HepG2 (cell line): ENCODE data around the gene COX4I1. TPM values are rescaled to one million over a fixed set of nuclear protein-coding genes. Genes with fewer than 3 reads are reported as not detected.
A peak's percentile ranks its signal among the peaks of the same experiment; 100 is the strongest.

Source experiments
- ATAC-seq: fragments of 200-7000 bp; cut with Tn5 transposase; 3 replicates; pipeline ENCODE4 v1.9.1; 2020; ENCODE audit warnings: mild to moderate bottlenecking, moderate library complexity
- BruUV-seq: library from RNA; stranded (reverse); fragments of 400-500 nt; replicated peaks from 2 replicates; lab custom pipeline; 2021; lab: Mats Ljungman, UMichigan
- CTCF ChIA-PET: fragments of 300-600 bp; formaldehyde crosslinking; extraction: SDS; loops from one replicate; lab custom pipeline; 2021; ENCODE audit warnings: low total read pairs, inconsistent platforms, low intra/inter-chr PET ratio; lab: Yijun Ruan, JAX
- POLR2A ChIA-PET: fragments of 350-600 bp; sonication (Branson Sonifier 250); formaldehyde crosslinking; loops from one replicate; lab custom pipeline; 2020; ENCODE audit warnings: antibody characterized with exemption, inconsistent platforms; lab: Yijun Ruan, JAX
- DNase-seq: peaks from one replicate; pipeline ENCODE4 v3.0.0-alpha.2; 2015; ENCODE audit warnings: low spot score
- FAIRE-seq: peaks from 3 replicates; lab custom pipeline; 2011; peaks lifted over from hg19 to GRCh38; lab: Jason Lieb, UNC
- H2AFZ ChIP-seq: one replicate; pipeline ENCODE4 v1.6.1; 2011; ENCODE audit warnings: low read length, inconsistent platforms
- H3K27ac ChIP-seq: fragments of 300-600 bp; 3 replicates; pipeline ENCODE4 v1.8.0; 2011; ENCODE audit warnings: mixed run types, mild to moderate bottlenecking, mixed read lengths, low read length, inconsistent platforms; ENCODE audit not compliant: insufficient read depth; ENCODE audit errors: extremely low read length
- H3K27me3 ChIP-seq, 2 experiments: fragments of 200-600 bp in 1 of 2; 2 replicates in 1 of 2; 3 replicates in 1 of 2; pipeline versions ENCODE4 v1.6.0 to v1.8.0; 2011; ENCODE audit warnings: low read length in 2 of 2, mild to moderate bottlenecking in 2 of 2, moderate library complexity in 2 of 2, inconsistent platforms in 1 of 2; ENCODE audit not compliant: insufficient read depth in 2 of 2, control insufficient read depth in 1 of 2
- H3K36me3 ChIP-seq, 2 experiments: fragments of 200-600 bp in 1 of 2; replicated peaks in 1 of 2; 2 replicates in 1 of 2; 3 replicates in 1 of 2; pipeline versions ENCODE4 v1.5.1 to v1.8.0; 2011; ENCODE audit warnings: low read length in 2 of 2, inconsistent platforms in 1 of 2; ENCODE audit not compliant: insufficient read depth in 2 of 2, control insufficient read depth in 1 of 2
- H3K4me1 ChIP-seq: 2 replicates; pipeline ENCODE4 v1.5.1; 2012; ENCODE audit warnings: low read length, inconsistent platforms; ENCODE audit not compliant: insufficient read depth
- H3K4me2 ChIP-seq: 2 replicates; pipeline ENCODE4 v1.6.0; 2011; ENCODE audit warnings: low read depth, low read length, inconsistent platforms
- H3K4me3 ChIP-seq, 3 experiments: fragments of 200-600 bp in 1 of 3; sonication (generic), shearing (Covaris generic) in 1 of 3; replicated peaks in 1 of 3; 2 replicates each; pipeline ENCODE4 v1.5.1; 2011 to 2016; ENCODE audit warnings: low read length in 3 of 3, inconsistent platforms in 2 of 3, low read depth in 2 of 3, mild to moderate bottlenecking in 2 of 3, control low read depth in 1 of 3, mixed read lengths in 1 of 3; ENCODE audit not compliant: insufficient read depth in 1 of 3
- H3K79me2 ChIP-seq: one replicate; pipeline ENCODE4 v1.6.1; 2011; ENCODE audit warnings: low read length, inconsistent platforms; ENCODE audit not compliant: insufficient read depth
- H3K9ac ChIP-seq: 2 replicates; pipeline ENCODE4 v1.6.0; 2011; ENCODE audit warnings: mild to moderate bottlenecking, low read depth, low read length, inconsistent platforms; ENCODE audit not compliant: insufficient read depth
- H3K9me3 ChIP-seq: 2 replicates; pipeline ENCODE4 v1.5.1; 2012; ENCODE audit warnings: mild to moderate bottlenecking, low read length
- H4K20me1 ChIP-seq: 2 replicates; pipeline ENCODE4 v1.6.0; 2011; ENCODE audit warnings: inconsistent platforms, mild to moderate bottlenecking, low read length, moderate library complexity; ENCODE audit not compliant: insufficient read depth
- E2F5 ChIP-seq: sonication (generic); formaldehyde crosslinking; conservative IDR thresholded peaks from 2 replicates; pipeline ENCODE4 v1.4.0; 2020; ENCODE audit warnings: missing genetic modification reagents
- KDM5A ChIP-seq: fragments of 200-600 bp; sonication (generic); IDR thresholded peaks from 2 replicates; pipeline ENCODE4 v1.7.0; 2018; ENCODE audit warnings: antibody characterized with exemption, mild to moderate bottlenecking, low read length, borderline replicate concordance
- MZF1 ChIP-seq: sonication (generic); formaldehyde crosslinking; IDR thresholded peaks from 2 replicates; pipeline ENCODE4 v1.8.1; 2023; ENCODE audit warnings: mild to moderate bottlenecking, missing genetic modification reagents, borderline replicate concordance
- POLR2AphosphoS5 ChIP-seq: IDR thresholded peaks from 2 replicates; pipeline ENCODE4 v1.6.1; 2012; ENCODE audit warnings: low read depth, low read length
- ZBTB43 ChIP-seq: sonication (generic); formaldehyde crosslinking; conservative IDR thresholded peaks from 2 replicates; pipeline ENCODE4 v1.4.0; 2020; ENCODE audit warnings: missing genetic modification reagents
- ZNF580 ChIP-seq: IDR thresholded peaks from 2 replicates; pipeline ENCODE4 v1.6.1; 2016; ENCODE audit warnings: low read depth, borderline replicate concordance
- ZNF652 ChIP-seq: IDR thresholded peaks from 2 replicates; pipeline ENCODE4 v1.6.1; 2016; ENCODE audit warnings: low read depth, borderline replicate concordance
- ZUFSP ChIP-seq: sonication (generic); formaldehyde crosslinking; IDR thresholded peaks from 2 replicates; pipeline ENCODE4 v1.9.0; 2021; ENCODE audit warnings: missing genetic modification reagents, mild to moderate bottlenecking, borderline replicate concordance
- WGBS: methylation state at CpG from one replicate; pipeline ENCODE4 v1.1.6; 2017; ENCODE audit warnings: low lambda C conversion rate; 5-methylcytosine and 5-hydroxymethylcytosine counted together
- in situ Hi-C: cut with HindIII; loops from 2 replicates; pipeline ENCODE4 v1.10.0; 2017; ENCODE audit warnings: low pct_unique_long_range_greater_than_20kb; ENCODE audit not compliant: extremely low pct_ligation_motif_present
- intact Hi-C: fragments of 100-400 bp; cut with micrococcal nuclease; formaldehyde crosslinking; loops from one replicate; pipeline ENCODE4 v1.10.0; 2022; ENCODE audit not compliant: unreplicated experiment
- polyA plus RNA-seq, 8 experiments: library from polyadenylated mRNA; depleted of rRNA in 3 of 8; stranded (reverse) in 7 of 8; unstranded in 1 of 8; fragments of >200 nt; fragmentation: Illumina TruSeq in 4 of 8; extraction: Trizol in 4 of 8; gene quantifications; 2 replicates each; pipeline versions ENCODE4 v1.2.1 to v1.2.3, GENCODE V29; 2011 to 2016; ENCODE audit warnings: low read depth in 4 of 8, missing spikeins in 1 of 8, mixed read lengths in 1 of 8; ENCODE audit not compliant: insufficient read depth in 1 of 8
- total RNA-seq, 5 experiments: library from RNA; depleted of rRNA; stranded (reverse); fragments of >200 nt; fragmentation: Illumina TruSeq; extraction: Trizol; gene quantifications; 2 replicates each; pipeline ENCODE4 v1.2.3, GENCODE V29; 2016; ENCODE audit warnings: low read depth in 1 of 5

The COX4I1 gene
- total and polyA plus RNA-seq, 2 of the 13 experiments (the other 11 are each of a cell fraction or from before 2014, with no cell fraction given), result 658 to 902 TPM

GRCh38 chr16:85767531-85767930 lies 32.0 kb upstream of the COX4I1 start:
- Histone ChIP-seq H3K9me3 (no peaks in the 10 kb centered on the region), H3K27me3 (0 out of 5 replicates have a peak, but pooled peaks cover 1 to 5% of the 10 kb centered on the region in 2 experiments), H3K79me2 (no peaks in the 10 kb centered on the region), H4K20me1 (no peaks in the 10 kb centered on the region), H3K36me3 (no peaks in the 10 kb centered on the region), H3K4me2 (no peak overlapping the region), H2AFZ (no peak overlapping the region), H3K4me1 (no peaks in the 10 kb centered on the region)
- POLR2A ChIA-PET, result no interaction called here
- in situ Hi-C loops, result no loop called here
- 54% methylated on average over 8 of the region's 8 CpGs for WGBS
- CTCF ChIA-PET, result no interaction called here
- no peak for FAIRE-seq
- no peak for TF ChIP-seq E2F5
- TF ChIP-seq ZNF652, result no peak
- TF ChIP-seq POLR2AphosphoS5, result no peak
- TF ChIP-seq ZNF580 (CRISPR knock-in tag), result no peak
- no peak for TF ChIP-seq MZF1 (CRISPR knock-in tag)
- no peak for TF ChIP-seq ZUFSP (CRISPR knock-in tag)
- TF ChIP-seq ZBTB43 (CRISPR knock-in tag), result no peak
- TF ChIP-seq KDM5A, result no peak
- TF ChIP-seq, all 625 proteins: peak for 0
- ATAC-seq, result peak; percentile 14
- intact Hi-C loops, result no loop called here
- BruUV-seq, result no TSS peak
- H3K9ac ChIP-seq, result no peak overlapping the region
- DNase-seq, result no peak
- no peak overlapping the region for H3K27ac ChIP-seq
- H3K4me3 ChIP-seq, result no peak overlapping the region
